GDM1 (cell line): Measurements from ENCODE around the gene ATP8B4.
"Not testable (repeated sequence)": the region's sequence is repeated elsewhere in the genome, so short reads cannot be mapped to it uniquely, and the experiment has no call there.

Experiments used
- DNase-seq: peaks from one replicate; lab custom pipeline; 2025; lab: John Stamatoyannopoulos, UW

Gene ATP8B4

DNA sequence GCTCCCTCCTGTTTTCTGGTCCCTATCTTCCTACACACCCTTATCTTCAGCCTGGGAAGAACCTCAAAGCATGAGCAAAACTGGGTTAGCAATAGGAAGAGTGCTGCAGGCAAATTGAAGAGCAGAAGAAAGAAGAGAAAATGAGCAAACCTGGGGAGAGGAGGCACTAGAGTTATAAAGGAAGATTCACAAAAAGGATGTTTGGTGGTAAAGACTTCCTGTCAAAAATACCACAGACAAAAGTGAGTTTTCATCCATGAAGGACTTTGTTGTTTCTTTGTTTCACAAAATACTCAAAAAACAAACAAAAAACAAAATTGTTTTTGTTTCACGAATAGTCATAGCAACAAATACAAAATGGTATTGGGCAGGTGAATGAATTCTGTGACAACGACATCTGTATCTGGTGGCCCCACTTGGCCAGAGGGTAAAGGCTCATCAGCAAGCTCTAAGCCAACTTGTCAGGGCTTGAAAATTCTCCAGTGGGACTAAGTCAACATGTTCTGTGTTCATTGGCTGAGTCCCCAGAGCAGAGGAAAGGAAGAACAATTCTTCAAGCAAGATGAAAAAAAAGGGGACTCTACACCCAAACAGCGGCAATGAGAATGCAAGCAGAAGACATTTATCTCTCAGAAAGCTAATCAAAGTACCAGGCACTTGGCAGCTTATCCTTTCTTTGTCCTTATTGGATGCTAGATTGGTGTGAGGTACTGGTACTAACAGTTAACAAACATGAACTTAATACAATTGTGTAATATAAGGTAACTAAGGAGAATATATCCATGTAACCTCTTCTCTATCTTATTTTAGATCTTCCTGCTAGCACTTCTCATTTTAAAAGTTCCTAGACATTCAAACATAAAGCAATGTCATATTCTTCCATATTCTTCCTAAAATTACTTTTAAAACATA is 9.7 kb downstream of the ATP8B4 start:
- DNase-seq: no peak

DNA sequence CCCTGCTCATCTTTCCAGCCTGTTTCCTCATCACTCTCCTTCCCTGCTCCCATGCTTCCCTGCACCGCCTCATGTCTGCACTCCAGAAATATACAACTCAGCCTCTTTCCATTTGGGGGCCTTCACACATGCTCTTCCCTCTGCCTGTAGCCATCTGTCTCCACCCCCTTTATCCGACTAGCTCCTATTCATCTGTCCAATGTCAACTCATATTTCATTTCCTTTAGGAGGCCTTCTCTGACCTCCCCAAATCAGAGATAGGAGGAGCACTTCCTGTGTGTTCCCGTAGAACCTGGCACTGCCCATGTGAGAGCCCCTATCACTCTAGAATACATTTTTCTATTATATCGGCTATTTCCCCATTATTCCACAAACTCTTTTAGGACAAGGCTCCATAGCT is 10.6 kb downstream of the ATP8B4 start:
- DNase-seq: no peak

DNA sequence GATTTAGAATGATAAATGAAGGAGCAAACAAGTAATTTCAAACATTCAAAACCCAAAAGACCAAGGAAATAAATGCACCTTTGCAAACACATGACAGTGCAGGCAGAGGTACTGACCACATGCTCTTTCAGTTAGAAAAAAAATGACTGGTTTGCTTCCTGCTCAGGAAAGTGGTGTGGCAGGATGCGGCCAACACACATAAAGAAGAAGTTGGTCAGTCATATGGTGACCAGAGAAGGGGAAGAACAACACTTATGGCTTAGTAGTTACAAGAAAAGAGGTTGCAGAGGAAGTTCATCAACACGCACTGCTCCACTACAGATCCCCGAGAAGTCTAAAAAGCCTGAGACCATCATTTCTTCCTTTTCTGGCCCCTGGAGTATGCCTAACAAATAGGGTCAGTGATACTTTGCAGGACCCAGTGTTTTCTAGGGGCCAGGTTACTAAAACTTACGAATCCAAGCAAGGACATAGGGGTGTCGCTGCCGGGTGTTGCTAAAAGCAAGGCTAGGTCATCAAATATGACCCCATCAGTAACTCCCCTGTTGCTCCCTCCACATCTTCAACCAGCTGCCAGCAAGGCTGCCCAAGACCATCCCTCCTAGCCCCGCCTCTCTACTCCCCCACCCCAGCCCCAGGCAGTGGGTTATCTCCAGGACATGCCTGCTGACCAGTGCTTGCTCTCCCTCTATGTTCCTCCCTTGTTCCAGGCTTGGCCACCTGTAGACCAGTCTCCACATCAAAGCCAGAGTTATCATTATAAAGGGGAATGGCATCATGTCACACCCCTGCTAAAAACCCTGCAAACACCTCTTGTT is 11.2 kb downstream of the ATP8B4 start:
- peak; percentile 67 for DNase-seq

DNA sequence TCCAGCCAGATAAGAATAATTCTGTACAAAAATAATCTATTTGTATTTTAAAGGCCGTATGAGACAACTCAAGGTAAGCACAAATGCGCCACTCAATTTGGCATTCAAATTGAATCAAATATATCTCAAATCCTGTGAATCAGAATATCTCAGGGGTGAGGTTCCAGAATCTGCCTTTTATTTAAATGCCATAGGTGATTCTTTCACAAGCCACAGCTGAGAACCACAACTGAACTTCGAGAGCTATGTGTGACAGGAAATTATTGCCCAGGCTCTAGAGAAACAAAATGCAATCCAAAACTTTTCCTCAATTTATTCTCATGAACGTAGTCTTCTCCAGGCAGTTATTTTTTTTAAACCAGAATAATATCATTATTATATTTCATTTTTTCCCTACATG is 11.9 kb downstream of the ATP8B4 start:
- DNase-seq: no peak

DNA sequence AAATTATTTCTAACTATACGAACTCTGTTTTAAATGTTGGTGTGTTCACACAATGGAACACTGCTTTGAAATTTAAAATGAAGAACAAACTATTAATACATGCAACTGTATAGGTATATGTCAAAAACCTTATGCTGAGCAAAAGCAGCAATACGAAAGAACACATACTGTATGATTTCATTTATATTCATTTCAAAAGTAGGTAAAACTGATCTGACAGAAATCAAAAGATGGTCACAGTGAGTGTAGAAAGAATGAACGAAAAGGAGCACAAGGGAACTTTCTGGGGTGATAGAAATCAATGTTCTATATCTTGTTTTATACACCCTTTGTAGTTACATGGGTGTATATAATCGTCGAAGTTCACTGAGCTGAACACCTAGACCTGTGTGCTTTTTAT is 12.6 kb downstream of the ATP8B4 start:
- no peak for DNase-seq

DNA sequence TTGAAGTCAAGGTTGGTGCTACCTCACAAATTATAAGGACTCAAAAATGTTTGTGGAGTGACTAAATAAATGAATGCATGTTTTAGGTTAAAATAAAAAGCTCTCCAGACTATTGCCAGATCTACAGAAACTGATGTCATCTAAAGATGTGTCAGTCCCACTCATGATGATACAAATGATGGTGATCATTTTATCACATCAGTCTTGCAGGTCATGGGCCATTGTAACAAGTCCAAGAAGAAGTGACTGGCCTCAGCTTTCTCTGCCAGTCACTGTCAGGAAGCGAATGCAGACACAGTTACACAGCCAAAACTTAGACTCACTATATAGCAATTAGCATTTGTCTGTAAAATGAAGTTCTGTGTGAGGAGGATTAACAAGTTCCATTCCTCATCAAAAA is 18.5 kb downstream of the ATP8B4 start:
- DNase-seq: no peak

DNA sequence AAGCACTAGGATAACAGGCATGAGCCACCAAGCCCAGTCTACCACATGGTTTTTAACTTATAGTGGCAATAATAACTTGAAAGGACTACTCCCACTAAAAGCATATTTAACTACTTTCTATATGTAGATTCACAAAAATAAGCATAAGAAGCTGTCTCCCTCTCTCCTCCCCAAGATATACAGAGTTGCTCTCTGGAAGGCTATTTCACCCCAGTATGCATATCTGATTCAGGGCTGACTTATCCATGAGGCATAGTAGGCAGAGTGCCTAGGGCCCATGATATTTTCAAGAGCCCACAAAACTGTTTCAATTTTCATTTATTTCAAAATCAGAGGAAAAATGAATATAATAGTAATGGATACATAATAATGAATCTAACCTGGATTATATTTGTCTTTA is 20.5 kb downstream of the ATP8B4 start:
- no peak for DNase-seq

DNA sequence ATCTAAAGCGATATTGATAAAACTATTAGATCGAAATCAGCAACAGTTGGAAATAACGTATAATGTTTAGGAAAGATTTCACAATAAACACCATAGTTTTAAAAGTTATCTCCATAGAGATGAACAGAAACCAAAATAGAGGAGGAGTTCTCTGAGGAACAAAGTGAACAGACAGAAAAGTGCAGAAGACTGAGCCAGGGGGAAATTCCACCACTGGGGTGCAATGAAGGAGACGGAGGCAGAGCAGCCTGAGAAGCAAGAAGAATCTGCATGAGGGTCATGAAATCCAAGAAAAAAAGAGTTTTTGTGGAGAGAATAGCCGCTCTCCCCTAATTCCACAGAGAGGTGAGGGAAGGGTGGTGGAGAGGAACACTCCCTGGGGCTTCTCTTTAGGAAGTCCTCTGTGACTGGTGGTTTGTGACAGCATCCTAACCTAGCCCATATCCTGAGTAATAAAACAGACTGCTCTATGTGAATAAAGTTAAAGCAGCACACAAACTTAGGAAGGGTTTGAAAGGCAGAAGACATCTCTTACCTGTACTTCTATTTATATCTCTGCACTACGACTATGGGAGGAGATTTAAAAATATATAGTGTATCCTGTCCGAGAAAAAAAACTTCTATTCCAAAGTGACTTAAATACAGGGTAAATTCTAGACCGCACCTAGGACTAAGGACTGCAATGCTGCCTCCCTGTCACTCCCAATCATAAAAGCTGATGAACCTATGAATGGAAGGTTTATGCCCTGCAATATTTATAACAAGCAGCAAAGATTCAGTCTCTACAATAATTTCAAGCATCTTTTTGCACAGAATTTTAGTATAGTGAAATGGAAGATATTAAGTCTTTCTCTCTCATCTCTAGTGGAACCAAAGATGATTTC is 22.9 kb downstream of the ATP8B4 start:
- peak; percentile 15 for DNase-seq

DNA sequence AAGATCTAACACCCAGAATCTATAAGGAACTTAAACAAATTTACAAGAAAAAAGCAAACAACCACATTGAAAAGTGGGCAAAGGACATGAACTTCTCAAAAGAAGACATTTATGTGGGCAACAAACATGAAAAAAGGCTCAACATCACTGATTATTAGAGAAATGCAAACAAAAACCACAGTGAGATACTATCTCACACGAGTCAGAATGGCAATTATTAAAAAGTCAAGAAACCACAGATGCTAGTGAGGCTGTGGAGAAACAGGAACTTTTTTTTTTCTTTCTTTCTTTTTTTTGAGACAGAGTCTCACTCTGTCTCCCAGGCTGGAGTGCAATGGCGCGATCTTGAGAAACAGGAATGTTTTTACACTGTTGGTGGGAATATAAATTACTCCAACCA is 29.6 kb downstream of the ATP8B4 start:
- not testable (repeated sequence) for DNase-seq

DNA sequence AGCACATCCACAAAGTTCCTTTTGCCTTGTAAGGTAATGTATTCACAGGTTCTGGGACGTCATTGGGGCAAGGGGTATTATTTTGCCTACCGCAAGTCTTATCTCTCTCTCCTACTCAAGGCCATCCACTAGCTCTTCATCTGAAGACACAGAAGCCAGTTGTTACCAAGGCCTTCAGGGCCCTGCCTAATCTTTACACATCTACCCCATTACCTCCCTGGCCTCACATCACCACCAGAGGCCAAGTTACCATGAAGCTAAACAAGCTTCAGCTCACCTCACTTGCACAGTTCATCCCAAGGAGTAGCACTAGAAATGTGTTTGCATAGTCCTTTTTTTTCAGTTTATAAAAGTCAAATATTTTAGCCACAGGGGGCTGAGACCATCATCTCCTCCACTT is 34.1 kb downstream of the ATP8B4 start:
- DNase-seq: no peak

DNA sequence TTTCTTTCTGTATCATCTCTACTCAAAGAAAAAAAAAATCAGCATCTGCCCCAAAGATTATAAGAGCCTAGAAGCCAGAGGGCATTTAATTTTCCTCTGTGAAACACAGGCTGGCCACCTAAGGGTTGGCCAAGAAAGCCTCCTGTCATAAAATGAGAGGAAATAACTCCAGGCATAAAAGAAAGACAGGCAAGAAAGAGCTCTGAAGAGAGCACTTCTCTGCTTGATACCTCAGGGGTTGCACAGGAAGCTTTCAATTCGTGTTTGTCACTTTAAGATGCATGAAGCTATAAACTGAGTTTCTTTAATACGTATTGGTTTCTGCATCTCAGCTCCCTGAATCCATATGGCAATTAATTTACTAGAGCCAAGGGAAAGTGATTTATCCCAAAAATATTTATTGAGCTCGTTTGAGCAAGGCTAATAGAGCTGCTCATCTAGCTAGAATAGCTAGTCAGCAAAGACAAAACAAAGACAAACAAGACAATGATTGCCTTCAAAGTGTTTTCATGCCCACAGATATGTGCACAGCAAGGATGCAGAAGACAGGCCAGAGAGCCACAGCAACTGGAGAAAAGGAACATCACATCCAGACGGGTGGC is 35.5 kb downstream of the ATP8B4 start:
- no peak for DNase-seq

DNA sequence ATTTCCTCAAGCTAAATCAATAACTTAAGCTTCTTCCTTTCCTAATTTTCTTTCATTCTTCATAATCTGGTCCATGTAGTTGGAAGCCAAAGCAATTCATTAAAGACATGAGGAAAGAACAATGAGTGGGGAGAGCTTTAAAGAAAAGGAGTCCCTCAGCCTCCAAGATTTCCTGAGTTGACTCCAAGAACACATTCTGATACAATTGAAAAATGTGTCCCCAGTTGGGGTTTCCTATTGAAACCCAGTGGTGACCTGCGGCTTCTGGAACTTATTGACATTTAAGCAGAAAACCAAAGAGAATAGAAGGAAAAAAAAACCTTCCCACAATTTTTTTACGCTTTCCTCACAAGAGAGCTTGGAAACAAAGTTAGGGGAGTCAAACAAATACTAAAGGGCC is 37.0 kb downstream of the ATP8B4 start:
- DNase-seq: no peak

DNA sequence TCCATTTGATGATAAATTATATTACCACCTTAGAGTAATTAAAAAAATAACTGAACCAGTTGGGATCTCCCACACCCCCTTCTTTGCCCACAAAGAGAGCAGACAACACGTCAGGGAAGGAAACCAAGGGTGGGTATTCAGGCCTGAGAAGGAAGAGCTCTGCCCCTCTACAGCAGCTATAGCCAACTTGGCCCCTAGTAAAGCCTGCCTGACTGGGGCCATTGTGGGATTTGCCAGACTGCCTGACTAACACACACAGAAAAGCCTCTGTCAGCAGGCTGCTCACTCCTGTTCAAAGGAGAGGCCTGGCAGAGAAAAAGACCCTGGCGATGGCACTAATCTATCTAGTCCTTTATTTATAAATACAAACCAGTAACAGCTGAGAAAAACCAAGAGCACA is 41.4 kb downstream of the ATP8B4 start:
- DNase-seq: no peak

DNA sequence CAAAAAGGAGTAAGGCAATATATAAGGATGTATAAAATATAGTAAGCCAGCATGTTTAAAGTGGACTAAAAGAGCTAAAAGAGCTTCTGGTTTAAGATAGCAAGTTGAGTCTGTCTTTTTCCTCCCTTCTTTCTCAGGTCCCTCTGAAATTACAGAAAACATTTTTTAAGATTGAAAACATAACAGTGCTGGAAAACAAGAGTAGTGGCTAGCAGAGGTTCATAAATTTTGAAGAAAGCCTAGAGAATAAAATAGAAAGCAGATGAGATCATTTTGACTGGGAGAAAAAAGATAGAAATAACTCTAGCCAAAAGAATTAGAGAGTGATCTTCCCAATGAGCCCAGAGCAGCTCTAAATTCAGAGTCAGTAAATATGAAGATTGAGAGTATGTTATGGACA is 41.9 kb downstream of the ATP8B4 start:
- DNase-seq: no peak

DNA sequence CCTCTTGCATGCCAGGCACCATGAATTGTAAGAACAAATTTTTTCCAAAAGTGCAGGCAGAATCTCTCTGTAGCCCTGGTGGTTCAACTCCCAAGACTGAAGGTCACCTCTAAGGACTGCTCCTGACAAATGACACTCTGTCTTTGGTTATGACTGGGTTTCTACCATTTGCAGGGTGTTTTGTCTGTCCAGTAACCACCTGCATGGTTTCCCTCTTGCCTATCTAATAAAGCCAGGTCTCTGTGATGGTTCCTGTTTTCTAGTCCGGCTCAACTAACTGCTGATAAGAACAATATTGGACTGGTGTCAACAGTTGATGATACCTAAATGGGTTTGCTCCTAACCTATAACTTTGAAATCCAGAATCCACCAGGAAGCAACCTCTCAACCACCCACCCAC is 43.7 kb downstream of the ATP8B4 start:
- DNase-seq: no peak

DNA sequence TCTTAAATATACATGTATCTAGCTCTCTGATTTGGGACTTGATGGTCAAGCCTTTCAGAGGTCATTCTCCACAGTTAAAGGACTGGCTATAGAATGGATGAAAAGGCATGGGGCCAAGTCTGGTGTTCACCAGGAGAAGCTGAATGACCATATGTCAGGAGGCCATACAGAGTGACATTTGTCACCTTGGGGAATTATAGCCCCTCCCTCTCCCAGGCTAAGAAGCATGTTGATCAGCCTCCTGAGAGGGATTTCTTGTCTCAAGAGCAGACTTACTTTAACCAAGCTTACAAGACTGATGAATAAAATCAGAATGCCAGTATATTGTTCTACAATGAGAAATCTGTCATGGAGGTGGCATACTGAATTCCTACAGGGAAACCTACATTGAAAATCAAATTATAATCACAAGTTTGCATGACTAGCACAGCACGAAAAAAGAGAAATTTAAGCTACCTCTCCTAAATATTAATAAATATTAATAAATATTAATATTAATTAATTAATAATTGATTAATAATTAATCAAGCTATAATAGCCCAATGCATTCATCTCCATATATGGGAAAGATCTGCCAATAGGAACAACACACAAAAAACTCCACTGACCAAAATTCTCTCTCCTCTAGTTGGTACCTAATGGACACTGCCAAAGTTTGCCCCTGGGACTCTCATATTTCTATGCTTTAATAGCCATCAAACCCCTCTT is 47.3 kb downstream of the ATP8B4 start:
- DNase-seq: no peak

DNA sequence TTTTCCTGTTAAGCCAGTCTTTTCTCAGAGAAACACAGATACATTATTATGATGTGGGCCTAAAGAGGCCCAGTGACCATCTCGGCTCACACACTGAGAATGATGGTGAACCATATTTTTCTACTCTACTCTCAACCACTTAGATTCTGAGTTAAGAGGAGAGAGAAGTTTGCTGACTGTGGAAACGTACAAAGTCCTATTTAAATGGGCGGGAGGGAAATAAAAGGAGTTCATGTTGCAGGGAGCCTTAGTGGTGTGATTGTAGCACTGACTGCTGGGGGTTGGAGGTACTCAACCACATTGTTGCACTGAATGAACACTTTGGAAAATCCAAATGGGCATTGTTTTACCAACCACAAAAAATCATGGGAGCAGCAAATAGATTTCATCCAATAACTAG is 51.0 kb downstream of the ATP8B4 start:
- no peak for DNase-seq

DNA sequence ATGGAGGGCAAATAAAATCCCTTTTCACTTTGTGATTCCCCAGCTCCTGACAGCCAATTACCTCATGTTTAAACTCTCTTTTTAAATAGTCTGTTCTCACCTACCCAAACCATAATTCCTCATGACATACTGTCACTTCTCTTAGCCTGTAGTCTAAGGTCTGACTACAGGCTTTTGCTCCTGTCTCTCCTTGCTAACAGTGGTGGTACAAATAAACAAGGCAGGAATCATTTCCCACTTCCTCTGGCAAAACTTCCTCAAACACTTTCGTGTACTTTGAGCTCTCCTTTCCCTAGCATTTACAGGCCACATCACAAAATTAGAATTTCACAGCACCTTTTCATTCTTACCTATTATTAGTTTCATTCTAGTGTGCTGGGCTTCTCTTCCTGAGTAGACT is 51.8 kb downstream of the ATP8B4 start:
- no peak for DNase-seq

DNA sequence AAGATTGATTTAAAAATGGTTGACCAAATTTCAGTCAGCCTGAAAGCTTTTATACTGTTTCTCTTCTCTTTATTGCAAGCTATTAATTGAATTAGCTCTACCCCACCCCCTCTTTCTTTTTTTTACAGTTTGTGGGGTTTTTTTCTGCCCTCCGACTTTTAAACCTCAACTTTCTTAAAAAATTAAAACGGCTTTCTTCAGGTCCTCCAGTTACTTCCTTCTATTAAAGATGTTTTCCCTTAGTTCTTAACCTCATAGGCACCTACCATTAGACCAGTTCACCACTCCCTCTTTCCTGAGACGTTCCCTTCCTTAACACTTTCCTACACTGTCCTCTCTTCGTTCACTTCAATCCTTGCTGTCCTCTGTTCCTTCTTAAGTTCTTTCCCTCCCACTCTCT is 52.4 kb downstream of the ATP8B4 start:
- no peak for DNase-seq

DNA sequence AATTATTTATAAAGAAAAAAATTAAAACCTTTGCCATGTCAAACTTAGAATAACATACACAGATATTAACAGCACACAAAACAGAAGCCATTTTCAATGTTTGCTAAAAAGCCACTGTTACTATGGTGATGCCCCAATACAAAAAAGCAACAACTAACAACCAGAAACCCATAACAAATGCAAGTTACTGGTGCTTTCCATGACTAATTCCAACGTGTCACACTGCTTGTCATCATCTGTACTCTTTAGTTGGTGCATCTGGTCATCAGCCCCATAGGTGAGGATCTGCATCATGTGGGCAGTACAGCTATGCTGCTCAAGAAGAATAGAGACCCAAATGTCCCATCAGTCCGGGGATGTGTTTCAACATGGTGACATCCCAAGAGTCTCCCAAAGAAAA is 52.8 kb downstream of the ATP8B4 start:
- no peak for DNase-seq

DNA sequence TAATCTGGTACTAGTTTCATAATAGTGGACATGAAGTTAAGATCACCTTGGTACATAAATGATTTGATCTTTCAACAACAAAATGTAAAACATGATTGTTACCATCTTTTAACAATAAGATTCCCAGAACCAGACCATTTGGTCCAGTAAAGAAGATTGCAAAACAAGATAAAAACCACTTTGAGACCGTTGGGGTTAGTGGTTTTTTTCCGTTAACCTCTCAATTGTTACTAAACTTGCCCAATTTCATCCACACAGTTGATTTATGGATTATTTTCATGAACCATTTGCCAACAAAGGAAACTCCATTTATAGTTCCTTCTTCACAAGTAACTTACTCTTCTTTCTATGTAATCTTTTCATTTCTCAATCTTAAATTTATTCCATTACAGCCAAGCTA is 53.8 kb downstream of the ATP8B4 start:
- DNase-seq: no peak
